ENCODE data around the gene GTF3C5.
"Not testable (repeated sequence)": the region's sequence is repeated elsewhere in the genome, so short reads cannot be mapped to it uniquely, and the experiment has no call there.

GTF3C5 gene

DNA sequence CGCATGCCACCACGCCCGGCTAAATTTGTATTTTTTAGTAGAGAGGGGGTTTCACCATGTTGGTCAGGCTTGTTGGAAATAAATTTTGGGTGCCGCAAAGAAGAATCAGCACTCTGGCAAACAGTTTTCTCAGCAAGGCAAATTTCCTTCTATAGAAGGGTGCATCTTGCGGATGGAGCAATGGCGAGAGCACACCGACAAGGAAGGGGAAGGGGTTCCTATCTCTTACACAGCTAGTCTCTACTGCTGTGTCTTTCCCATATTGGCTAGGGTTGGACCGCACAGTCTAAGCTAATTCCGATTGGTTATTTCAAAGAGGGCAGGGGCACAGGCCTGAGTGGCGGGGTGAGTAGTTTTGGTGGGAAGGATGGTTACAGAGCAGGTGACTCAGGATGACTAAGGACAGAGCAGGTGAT lies 707 bp downstream of the GTF3C5 start:
- no peak for DNase-seq

DNA sequence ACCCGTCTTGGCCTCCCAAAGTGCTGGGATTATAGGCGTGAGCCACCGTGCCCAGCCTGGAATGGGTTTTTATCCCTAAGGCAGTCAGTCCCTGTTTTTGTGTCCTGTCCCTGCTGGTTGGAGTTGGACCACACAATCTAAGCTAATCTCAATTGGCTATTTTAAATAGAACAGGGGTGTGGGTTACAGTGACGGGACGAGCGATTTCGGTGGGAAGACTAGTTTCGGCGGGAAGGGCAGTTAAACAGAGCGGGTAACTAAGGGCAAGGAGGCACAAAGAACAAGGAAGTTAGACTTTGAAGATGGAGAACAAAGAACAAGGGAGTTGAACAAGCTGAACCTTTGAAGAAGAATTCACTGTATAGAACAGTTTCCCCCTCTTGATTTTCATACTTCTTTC lies 1.4 kb downstream of the GTF3C5 start:
- no peak for DNase-seq

DNA sequence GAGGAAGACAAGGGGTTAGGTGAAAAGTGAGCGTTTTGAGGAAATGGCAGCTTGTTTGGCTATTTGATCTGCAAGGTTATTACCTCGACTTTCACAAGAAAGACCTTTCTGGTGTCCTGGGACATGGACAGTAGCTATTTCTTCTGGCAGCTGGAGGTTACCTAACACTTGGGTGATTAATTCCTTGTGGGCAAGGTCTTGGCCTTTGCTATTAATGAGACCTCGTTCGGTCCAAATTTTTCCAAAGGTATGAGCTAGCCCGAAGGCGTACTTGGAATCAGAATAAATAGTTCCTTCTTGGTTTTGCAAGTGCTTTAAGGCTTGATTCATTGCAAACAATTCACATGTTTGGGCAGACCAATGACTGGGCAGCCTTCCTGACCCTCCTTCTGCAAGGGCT lies 4.9 kb downstream of the GTF3C5 start:
- DNase-seq: no peak

DNA sequence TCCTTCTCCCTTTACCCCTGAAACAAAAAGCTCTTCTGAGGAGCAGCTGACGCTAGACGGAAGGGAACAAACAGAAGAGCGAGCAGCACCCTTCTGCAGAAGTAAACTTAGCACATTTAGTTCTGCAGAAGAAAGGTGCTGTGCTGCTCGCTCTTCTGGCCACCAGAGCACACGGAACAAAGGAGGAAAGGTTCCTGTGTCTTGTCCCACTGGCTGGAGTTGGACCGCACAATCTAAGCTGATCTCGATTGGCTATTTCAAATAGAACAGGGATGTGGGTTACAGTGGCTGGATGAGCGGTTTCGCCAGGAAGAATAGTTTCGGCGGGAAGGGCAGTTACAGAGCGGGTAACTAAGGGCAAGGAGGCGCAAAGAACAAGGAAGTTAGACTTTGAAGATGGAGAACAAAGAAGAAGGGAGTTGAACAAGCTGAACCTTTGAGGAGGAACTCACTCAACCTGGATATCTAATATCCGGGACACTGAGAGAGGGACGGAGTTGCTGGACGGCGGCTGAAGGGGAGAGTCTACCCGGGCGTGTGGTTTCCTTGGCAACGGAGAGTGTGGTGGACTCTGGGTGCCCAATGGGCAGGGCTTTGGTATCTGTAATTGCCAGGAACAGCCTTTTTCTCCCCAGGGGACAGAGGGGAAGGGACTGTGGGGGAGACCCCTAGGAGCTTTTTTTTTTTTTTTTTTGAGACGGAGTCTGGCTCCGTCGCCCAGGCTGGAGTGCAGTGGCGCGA lies 7.1 kb downstream of the GTF3C5 start:
- no peak for DNase-seq

DNA sequence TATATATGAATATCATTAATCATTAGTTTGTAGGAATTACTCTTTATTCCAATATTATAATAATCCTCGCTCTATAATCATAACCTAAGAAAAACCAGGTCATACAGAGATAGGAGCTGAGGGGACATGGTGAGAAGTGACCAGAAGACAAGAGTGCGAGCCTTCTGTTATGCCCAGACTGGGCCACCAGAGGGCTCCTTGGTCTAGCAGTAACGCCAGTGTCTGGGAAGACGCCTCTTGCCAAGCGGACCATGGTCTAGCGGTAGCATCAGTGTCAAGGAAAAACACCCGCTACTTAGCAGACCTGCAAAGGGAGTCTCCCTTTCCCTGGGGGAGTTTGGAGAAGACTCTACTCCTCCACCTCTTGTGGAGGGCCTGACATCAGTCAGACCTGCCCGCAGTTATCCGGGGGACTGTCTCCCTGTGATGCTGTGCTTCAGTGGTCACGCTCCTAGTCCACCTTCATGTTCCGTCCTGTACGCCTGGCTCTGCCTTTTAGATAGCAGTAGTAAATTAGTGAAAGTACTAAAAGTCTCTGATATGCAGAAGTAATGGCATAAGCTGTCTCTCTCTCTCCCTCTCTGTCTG lies 10.2 kb downstream of the GTF3C5 start:
- not testable (repeated sequence) for DNase-seq

DNA sequence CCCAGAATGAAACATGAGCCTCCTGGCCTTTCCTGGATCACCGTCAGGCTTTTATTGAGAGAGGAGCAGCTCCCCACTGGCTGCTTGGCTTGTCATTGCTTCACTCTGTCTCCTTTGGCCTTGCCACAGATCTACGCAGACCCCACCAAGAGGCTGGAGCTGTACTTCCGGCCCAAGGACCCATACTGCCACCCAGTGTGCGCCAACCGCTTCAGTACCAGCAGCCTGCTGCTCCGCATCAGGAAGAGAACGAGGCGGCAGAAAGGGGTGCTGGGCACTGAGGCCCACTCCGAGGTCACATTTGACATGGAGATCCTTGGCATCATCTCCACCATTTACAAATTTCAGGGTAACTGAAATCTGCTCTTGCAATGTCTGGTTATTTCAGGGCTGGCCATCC lies 11.2 kb downstream of the GTF3C5 start:
- no peak for DNase-seq

DNA sequence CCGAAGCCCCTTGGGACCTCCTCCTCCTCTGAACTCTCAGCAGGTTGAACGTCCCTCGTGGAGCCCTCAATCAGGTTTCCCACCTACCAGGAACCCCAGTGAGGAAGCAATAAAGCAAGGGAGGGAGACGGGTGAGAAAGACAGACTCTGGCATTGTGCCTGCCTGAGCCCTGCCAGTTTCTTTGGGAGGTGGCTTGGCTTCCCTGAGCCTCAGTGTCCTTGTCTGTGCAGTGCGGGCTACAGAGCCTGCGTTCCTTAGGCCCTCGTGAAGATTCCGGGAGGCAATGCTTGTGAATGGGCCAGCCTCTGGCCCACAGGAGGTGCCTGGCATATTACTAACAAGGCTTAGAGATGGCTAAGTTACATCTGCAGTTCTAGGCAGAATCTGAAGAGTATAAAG lies 11.9 kb downstream of the GTF3C5 start:
- no peak for DNase-seq

DNA sequence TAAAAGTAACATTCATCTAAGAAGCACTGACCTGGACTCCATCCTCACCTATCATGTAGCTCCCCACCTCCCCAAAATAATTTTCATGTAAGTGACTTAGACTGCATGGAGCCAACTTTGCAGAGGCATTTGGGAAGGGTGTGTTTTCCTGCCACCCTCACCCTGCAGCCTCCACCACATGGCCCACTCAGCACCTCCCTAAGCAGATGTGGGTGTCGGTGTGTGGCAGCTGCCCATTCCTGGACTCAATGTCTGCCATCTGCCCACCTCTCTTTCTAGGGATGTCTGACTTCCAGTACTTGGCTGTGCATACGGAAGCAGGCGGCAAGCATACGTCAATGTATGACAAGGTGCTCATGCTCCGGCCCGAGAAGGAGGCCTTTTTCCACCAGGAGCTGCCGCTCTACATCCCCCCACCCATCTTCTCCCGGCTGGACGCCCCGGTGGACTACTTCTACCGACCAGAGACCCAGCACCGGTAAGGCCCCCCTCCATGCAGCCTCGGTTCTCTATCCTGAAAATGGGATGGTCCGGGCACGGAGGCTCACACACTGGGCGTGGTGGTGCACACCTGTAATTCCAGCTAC lies 12.7 kb downstream of the GTF3C5 start:
- DNase-seq: no peak

DNA sequence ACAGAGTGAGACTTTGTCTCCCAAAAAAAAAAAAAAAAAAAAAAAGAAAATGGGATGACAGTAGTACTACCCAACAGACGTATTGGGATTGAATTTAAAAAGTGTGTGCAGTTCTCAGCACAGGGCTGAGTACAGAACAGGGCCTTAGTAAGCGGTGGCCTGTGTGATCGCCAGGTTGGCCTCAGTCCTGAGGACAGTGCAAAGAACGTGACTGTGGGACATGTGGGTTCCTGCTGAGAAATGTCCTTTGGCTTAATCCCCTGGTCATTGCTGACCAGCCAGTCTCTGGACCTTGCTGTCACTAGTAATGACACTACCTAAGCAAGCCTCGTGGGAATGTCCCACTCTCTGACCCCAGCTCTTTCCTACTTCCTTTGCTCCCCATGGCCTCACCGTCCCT lies 13.3 kb downstream of the GTF3C5 start:
- DNase-seq: no peak

DNA sequence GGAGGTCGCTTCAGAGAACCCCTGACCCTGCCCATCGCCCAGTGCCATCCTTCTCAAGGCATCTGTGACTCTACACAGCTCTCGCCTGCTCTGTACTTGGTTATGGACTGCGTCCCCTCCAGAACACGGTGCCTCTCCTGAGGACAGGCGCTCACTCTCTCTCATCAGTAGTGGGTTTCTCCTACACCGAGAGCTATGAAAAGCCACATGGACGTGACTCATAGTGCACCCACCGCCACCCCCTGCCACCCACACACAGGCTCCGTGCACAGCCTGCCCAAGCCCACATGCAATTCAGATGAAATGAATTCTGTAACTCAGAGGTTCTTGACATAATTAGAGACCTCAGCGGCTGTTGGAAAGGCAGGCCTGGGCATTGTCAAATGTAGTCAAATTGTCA lies 13.9 kb downstream of the GTF3C5 start:
- DNase-seq: no peak

DNA sequence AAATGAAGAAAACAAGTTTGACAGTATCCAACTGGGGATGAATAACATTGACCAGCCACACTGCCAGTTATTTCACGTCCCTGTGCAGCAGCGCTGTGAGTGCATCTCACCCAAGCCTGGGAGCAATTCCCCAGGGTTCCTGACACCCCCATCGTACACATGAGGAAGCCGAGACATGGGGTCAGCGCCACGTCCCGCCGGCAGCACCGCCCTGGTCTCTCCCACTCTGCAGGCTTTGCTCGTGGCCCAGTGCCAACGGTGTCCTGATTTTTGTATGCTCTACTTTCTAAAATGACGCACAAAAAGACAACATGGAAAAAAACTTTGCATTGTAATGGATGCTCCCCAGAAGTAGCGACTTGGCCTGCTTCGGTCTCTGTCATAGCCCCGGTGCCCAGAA lies 14.3 kb downstream of the GTF3C5 start:
- no peak for DNase-seq

DNA sequence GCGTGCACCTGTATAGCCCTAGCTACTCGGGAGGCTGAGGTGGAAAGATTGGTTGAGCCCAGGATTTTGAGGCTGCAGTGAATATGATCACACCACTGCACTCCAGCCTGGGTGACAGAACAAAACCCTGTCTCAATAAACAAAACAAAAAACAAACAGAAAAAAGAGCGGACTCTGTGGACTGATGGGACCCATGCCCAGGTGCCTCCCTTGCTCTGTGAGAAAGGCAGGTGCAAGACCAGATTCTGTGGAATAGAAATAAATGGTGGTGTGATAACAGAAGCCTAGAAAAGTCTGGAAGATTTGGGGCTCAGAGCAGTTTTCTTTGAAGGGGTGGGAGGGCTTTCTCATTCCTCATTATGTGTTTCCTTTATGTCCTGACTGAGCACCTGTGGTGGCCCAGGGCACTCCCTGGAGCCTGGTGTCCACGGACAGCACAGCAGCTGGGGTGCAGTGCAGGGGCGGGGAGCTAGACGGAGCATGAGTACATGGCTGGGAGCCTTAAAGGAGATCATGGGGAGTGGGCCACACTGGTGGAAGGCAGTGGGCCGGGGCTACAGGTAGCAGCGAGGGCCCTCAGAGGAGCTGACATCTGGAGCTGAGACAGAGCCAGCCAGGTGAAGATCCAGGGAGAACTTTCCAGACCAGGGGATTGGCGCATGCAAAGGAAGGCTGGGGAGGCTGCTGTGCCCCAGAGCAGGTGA lies 15.6 kb downstream of the GTF3C5 start:
- DNase-seq: no peak

DNA sequence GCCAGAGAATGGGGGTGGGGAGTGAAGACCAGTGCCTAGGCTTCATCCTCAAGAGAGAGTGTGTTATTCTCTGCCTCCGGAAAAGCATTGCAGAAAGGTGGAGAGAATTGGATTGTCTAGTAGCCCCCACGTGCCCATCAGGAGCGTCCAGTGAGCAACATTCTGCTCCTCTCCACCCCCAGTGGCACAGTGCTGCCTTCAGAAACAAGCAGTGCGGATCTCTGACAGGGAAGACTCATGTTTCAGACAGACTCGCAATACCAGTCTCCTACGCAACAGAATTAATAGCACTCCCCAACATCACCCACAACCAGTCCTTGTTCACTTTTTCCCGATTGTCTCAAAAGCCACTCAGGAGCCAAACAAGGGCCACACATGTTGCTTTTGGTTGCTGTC lies 16.1 kb downstream of the GTF3C5 start:
- DNase-seq: no peak

DNA sequence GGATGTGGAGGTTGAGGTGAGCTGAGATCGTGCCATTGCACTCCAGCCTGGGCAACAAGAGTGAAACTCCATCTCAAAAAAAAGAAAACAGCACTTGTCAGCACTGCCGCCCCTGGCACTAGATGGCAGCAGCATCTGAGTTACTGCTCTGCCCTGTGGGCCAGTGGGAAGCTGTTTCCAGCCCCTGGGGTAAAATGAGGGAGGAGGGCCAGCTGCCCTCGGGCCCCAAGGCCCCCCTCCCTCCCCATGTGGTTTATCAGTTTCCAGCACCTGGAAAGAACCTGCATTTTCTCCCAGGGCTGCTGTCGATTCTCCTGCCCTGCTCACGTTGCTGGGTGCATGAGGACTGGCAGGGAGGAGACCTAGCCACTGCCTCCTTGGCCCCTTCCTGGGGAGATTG lies 17.8 kb downstream of the GTF3C5 start:
- DNase-seq: no peak

DNA sequence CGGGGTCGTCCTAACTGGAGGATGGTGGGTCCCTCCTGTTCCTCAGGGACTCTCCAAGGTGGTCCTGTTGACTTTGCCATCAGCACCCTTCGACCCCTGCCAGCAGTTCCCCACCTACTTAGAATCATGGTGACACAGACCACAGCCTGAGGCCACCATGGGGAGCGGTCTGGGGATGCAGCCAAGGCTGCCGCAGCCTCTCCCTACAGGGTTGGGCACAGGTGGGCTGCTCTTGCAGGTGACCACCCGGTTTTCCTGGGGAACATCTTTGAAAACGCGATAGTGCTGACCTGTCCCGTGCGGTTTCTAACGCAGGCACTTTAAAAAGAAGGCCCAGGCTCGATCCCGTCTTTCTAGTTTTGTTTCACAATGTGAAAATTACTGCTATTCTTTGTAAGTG lies 18.2 kb downstream of the GTF3C5 start:
- DNase-seq: no peak

DNA sequence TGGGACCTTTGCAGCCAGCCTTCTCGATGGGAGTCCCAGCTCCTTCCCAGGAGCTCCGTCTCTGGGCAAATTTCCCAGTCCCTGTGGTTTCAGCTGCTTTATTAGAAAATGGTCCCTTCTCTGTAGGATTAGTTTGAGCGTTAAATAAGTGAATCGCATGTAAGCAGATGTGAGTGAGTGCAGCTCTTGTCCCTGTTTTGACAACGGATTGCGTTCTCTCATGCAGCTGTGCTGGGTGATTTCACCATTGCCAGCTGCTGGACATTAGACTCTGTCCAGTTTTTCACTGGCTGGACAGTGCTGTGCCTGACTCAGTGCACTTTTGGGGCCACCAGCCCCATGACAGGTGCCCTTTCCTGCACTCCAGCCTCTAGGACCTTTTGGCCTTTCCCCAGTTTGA lies 19.3 kb downstream of the GTF3C5 start:
- DNase-seq: no peak

DNA sequence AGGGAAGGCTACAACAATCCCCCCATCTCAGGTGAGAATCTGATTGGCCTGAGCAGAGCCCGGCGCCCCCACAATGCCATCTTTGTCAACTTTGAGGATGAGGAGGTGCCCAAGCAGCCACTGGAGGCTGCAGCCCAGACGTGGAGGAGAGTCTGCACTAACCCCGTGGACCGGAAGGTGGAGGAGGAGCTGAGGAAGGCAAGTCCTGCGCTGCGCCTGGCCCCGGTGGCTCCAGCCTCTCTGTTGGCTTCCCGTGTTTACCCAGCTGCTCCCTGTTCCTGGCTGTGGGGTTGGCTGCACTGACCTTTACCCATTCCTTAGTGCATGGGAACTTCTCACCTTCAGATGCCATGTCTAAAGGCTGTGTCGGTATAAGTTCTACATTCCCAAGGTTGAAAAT lies 20.0 kb downstream of the GTF3C5 start:
- DNase-seq: no peak

DNA sequence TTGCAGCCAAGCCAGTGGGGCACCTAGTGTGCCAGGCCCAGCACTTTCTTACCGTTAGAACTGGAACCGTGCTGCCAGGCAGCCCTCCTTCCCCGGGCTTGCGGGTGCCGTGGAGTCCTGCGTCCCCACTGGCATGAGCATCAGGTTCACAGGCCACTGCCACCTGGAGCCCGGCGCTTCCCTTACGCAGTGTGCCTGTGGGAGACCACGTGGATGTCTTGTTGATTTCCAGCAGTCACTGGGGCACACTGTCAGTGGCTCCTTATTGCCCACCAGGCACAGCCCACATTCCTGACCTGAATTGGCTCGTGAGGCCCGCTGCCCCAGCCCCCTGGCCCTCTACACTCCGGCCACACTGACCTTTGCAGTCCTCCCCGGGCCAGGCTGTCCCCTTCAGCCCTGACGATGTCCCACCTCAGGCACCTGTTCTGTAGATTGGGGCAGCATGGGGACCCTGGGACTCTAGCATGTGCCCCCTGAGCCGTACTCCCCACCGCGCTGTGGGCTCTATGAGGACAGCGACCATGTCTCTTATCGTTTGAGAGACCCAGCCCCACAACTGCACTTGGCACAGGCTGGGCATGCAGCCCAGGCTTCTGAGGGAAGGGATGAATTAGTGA lies 20.6 kb downstream of the GTF3C5 start:
- DNase-seq: no peak

DNA sequence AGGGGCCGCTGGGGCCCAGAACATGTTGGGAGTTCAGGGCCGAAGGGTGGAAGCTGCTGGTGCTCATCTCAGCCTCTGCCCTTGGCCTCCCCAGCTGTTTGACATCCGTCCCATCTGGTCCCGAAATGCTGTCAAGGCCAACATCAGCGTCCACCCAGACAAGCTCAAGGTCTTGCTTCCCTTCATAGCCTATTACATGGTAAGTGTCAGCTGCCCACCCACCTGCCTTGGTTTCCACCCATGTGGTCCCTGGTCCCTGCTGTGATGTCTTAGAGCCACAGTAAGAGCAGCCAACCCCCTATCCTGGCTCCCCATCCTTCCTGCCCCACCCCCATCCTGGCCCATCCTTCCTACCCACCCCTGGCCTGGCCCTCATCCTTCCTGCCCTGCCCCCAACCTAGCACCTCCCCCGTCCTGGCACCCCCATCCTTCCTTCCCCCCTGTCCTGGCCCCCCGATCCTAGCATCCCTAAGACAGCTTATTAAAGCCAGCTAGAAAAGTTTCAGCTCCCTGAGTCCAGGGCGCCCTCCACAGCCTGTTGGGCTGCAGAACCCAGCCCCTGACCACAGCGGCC lies 21.3 kb downstream of the GTF3C5 start:
- no peak for DNase-seq

DNA sequence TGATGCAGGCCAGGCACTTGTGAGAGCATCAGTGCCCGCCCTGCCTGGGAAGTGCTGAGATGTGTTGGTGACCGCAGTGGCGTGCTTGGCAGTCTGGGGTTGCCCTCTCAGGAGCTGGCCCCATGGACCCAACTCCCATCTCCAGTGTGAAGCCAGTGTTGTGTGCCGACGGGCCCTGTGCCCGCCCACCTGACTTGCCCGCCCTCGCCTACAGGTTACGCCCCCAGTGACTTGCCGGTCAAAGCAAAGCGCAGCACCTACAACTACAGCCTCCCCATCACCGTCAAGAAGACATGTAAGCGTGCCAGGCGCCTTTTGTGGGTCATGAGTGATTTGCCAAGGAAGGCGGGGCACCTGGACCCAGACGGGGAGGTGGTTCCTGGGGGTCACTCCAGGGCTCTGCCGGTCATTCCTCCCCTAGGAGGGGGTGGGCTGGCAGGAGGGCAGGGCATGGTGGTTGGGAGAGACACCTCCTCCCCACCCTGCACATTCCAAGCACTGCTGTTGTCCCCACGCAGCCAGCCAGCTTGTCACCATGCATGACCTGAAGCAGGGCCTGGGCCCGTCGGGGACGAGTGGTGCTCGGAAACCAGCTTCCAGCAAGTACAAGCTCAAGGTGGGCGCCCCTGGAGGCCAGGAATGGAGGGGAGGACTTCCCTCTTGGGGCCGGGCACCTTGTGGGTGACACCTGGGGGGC lies 23.5 kb downstream of the GTF3C5 start:
- no peak for DNase-seq

DNA sequence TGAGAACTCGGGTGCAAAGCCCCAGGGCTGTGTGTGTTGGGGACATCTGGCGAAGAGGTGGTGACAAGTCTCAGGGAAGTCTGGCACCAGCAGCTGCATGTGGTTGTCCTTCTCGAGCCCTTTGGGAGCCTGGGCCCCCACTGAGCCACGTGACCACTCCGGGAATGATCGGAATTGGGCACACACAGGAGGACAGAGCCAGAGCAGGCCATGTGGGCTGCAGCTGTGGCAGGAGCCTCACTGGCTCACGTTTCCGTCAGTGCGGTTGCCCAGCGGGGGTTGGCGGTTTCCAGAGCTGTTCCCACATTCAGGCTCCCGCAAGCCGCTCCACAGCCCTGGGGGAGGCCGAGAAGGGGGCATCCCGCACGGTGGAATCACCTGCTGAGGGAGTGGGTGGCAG lies 24.2 kb downstream of the GTF3C5 start:
- no peak for DNase-seq

DNA sequence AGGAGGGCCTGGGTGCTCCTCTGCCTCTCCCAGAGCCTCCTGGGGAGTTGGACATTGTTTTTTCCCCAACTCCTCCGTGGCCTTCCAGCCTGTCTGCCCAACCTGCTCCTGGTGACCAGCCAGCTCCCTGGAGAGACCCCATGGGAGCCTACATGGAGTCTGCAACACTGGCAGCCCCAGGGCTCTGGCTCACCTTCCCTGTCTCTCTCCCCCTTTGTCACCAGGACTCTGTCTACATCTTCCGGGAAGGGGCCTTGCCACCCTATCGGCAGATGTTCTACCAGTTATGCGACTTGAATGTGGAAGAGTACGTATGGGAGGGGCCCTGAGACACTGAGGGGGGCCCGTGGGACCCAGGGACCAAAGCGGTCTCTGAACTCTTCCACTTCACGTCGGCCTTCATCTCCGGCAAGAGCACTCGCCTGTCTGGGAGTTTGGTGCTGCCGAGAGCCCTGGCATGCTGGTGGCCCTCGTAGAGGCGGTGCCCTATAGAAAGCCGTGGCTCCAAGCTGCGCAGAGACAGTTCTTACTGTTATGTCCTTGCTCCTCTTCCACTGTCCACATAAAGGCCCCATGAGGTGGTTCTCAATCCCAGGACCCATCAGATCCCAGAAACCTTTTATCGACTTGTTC lies 25.1 kb downstream of the GTF3C5 start:
- DNase-seq: no peak

Measured in GOT3 (cell line).